Stimulated activated CD8-positive, alpha-beta memory T cell treated with anti-CD3 and anti-CD28 coated beads, Interleukin-4, amount 100 ng/mL, for 4 hours (primary cell): Measurements from ENCODE around the gene PCDHB1.
"Not testable (repeated sequence)": the region's sequence is repeated elsewhere in the genome, so short reads cannot be mapped to it uniquely, and the experiment has no call there.

Source experiments
- DNase-seq, 2 donors: peaks; one replicate each; pipeline ENCODE4 v3.0.0-alpha.2; 2020; ENCODE audit warnings: low read depth in 2 of 2, low spot score in 1 of 2

Gene PCDHB1

GRCh38 chr5:141051521-141051866, 320 bp downstream of the PCDHB1 start:
- DNase-seq: no peak

GRCh38 chr5:141077826-141078225, 26.7 kb downstream of the PCDHB1 start:
- no peak for DNase-seq

- DNase-seq: no peak
These were observed 31.1 kb downstream of the PCDHB1 start for GRCh38 chr5:141082228-141082627.

GRCh38 chr5:141084487-141084989, 33.4 kb downstream of the PCDHB1 start:
- no peak for DNase-seq

- DNase-seq: no peak
These were observed 43.5 kb downstream of the PCDHB1 start, which contains the start of gene PCDHB2 for GRCh38 chr5:141094481-141095262. Gene PCDHB2, plus strand, starts transcription at chr5:141094615. Its CDS starts 176 bp downstream, at chr5:141094791.

GRCh38 chr5:141095263-141095641, 44.1 kb downstream of the PCDHB1 start:
- DNase-seq: no peak

GRCh38 chr5:141096181-141096580, 45.0 kb downstream of the PCDHB1 start:
- DNase-seq: not testable (repeated sequence)

GRCh38 chr5:141096586-141096985, 45.4 kb downstream of the PCDHB1 start:
- DNase-seq: not testable (repeated sequence)

GRCh38 chr5:141100243-141100805, 49.1 kb downstream of the PCDHB1 start, which contains the start of gene PCDHB3:
Gene PCDHB3, plus strand, starts transcription at chr5:141100473. Its CDS starts 177 bp downstream, at chr5:141100650.
- DNase-seq: no peak

GRCh38 chr5:141101059-141101458, 49.9 kb downstream of the PCDHB1 start:
- no peak for DNase-seq

GRCh38 chr5:141102070-141102469, 50.9 kb downstream of the PCDHB1 start:
- DNase-seq: not testable (repeated sequence)

GRCh38 chr5:141102471-141102870, 51.3 kb downstream of the PCDHB1 start:
- not testable (repeated sequence) for DNase-seq

- DNase-seq: no peak
These were observed 54.2 kb downstream of the PCDHB1 start for GRCh38 chr5:141105350-141105749.
